ENCODE data around the gene RPA1.
A peak's percentile ranks its signal among the peaks of the same experiment; 100 is the strongest.
"Not testable (repeated sequence)": the region's sequence is repeated elsewhere in the genome, so short reads cannot be mapped to it uniquely, and the experiment has no call there.

Gene RPA1

DNA sequence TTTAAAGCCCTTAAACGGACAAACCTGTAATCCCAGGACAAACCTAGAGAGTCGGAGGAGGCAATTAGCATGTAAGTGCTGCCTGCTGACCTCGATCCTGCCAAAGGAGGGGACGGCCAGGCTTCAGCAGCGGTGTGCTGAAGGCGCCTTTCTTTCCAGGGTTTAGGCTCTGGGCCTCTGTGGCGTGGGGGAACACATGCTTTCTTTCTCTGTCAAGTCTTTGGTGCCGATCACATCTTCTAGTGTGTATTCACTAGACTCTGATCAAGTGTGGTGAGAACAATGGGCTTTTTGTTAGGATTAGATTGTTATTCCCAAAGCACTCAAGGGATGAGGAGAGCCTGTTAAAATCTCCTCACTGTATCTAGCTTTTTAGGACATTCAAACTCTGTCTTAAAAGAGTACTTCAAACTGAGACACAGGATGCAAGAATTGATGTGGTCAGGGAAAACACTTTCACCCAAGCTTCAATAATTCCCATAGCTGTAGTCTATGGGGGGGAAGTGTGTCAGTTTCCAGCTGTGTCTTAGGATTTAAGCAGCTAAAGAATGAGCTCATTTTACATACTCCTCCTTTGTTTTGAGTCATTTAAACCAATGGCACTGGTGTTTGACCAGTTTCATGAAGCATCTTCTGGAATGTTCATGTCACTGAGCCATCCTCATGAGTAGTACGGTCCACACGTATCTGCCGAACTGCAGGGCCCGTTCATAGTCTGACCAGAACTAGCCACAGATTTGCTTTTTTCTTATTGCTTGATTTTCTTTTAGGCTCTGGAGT lies 51.2 kb downstream of the RPA1 start:
- DNase-seq, result no peak

DNA sequence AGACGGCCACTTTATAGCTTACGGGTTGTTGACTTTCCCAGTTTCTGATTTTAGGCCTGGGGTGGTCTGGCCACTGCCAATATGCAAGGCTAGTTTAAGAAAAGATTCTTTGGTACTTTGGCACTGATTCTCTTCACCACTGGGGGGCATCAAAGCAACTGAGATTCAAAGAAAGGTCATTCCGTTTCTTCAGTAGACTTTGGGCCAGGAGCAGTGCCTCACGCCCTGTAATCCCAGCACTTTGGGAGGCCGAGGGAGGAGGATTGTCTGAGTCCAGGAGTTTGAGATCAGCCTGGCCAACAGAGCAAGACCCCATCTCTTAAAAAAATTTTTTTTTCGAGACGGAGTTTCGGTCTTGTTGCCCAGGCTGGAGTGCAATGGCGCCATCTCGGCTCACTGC lies 53.0 kb downstream of the RPA1 start:
- DNase-seq, result peak; percentile 61

DNA sequence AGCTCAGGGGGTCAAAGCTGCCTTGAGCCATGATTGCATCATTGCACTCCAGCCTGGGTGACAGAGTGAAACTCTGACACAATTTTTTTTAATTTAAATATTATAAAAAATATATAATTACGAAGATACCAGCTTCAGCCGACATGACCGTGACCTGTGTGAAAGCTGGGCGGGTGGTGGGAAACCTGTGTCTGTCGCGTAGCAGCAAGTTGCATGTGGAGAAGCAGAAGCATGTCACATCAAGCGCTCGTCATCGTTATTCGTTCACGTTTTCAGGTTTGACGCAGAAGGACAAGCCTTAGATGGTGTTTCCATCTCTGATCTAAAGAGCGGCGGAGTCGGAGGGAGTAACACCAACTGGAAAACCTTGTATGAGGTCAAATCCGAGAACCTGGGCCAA lies 53.7 kb downstream of the RPA1 start:
- DNase-seq, result no peak

DNA sequence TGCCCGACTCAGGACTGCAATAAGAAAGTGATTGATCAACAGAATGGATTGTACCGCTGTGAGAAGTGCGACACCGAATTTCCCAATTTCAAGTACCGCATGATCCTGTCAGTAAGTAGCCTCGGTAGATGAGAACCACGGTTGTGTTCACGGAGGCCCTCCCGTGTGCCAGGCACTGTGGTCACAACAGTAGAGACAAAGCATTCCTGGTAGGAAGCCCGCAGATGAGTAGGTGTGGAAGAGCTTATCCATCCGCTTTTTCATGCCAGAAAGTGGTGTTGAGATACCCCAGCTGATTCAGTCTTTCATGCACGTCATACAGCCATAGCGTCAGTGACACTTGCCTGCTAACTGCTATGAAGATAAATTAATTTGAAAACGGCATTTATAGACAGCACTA lies 58.9 kb downstream of the RPA1 start:
- DNase-seq, result no peak

DNA sequence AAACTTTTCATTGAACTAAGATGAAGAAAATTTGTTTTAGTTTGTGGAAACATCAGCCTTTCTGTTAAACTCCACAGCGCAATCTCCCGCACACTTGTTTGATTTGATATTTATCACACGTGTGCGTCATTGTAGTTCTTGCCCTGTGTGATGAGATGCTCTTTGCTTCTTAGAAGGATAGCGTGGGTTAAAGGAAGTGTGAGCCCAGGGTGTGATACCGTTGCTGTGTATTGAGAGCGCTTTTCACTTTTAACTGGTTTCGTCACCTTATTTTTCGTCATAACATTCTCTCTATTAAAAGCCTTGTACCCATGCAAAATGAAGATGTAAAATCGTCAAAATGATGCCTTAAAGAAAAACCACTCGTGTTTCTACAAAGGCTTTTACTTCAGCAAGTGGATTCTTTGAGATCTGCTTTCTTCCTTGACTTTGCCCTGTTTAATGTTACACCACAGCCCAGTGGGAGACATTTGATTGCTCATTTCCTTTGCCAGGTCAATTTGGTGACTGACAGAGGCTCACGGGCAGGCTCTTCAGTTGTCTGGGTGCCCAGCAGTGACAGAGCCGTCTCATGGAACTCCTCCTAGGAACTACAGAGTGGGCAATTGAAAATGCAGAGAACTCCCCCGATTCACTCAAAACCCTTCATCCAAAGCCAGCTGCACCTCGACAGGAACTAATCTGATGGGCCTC lies 61.1 kb downstream of the RPA1 start:
- DNase-seq, result no peak

DNA sequence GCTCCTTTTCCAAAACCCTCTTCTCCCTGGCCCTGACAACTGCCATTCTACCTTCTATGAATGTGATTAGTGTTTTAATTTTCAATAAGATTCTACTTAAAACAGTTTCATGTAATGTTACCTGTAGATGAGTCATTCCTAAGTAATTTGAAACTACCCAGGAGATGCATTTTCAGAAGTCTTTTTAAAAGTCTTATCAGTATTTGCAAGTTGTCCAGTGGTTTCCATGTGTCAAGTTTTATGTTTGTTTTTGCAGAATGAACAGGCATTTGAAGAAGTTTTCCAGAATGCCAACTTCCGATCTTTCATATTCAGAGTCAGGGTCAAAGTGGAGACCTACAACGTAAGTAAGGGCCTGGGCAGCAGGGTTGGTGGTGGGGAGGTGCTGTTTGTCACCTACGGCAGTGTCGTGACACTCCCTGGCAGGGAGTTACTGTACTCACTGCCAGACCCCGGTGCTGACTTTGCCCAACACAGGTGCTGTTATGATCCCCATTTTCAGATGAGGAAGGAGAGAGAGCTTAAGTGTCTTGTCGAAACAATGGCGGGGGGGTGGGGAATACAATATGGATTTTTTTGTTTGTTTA lies 65.0 kb downstream of the RPA1 start:
- DNase-seq, result no peak

DNA sequence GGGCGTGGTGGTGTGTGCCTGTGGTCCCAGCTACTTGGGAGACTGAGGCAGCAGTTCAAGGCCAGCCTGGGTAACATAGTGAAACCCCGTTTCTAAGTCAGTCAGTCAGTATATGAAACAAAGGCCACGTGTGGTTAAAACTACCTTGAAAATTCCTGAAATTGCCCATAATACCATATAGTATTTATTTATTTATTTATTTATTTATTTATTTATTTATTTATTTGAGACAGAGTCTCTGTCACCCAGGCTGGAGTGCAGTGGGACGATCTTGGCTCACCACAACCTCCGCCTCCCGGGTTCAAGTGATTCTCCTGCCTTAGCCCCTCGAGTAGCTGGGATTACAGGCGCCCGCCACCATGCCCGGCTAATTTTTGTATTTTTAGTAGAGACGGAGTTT lies 65.7 kb downstream of the RPA1 start:
- not testable (repeated sequence) for DNase-seq

DNA sequence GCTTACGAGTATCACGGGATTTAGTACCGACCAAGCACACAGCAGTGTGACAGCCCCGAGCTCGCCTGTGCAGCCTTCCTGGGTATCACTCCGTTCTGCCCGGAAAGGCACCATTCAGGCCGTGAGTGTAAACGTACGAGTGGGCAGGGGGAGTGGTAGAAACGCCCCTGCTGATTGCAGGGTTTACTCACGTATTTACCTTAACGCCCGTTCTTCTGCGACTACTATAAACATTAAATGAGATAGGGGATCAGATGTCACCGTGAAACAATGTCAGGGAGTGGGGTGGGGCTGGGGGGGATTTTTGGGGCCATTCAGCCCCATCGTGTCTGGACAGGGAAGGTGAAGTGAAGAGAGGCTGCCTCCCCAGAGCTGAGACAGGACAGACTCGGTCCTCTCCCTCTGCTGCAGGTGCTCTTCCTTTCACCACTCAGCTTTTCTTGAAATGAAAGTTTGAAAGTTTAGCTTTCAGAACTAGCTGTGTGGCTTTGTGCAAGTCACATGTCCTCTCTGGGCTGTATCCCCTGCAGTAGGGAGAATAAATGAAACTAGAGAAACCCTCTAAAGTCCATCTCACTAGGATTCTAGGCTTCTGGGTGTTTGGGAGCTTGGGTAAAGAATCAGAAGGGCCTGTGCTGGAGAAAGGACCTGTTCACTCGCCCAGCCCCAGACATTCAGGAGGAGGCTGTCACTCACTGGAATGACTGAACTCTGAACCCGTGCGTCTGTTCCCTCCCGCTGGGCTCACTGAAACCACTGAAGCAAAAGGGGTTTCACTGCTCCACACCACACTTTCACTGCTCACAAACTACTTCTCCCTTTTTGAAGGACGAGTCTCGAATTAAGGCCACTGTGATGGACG lies 66.7 kb downstream of the RPA1 start:
- no peak for DNase-seq

DNA sequence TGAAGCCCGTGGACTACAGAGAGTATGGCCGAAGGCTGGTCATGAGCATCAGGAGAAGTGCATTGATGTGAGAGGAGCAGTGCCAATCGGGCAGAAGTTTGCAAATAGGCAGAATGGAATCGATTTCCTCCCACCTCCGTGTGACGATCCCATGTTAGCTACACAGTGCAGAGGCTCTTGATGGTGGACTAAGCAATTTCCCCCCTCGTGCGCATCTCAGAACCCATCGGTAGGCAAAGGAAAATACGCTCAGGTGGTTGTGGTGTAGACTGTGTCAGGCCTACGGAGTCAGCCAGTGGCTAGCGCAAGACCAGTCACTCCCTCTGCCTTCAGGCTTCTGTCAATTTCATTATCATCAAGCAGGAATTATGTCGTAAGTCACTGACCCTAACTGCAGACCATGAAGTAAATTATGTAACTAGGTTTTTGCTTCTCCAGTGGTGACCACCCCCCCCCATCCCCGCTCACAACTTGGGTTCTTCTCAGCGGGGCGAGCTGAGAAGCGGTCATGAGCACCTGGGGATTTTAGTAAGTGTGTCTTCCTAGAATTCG lies 67.4 kb downstream of the RPA1 start:
- DNase-seq, result no peak

DNA sequence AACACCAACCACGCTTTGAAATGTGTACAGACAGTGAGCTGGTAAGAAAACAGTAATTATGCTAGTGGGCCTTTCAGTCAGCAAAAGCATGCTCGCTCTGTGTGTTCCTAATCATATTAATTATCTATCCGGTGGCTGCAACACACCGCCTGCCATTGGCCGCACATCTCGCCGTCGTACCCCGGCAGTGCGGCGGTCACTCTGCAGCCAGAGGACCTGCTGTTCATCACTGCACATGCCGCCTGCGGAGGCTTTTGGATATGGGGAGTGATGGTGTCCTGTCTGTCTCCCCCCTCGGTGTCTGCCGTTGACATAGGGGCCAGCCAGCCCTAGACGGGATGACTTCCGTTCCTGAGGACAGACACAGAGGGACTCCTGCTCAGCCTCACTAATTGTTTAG lies 68.5 kb downstream of the RPA1 start:
- no peak for DNase-seq

DNA sequence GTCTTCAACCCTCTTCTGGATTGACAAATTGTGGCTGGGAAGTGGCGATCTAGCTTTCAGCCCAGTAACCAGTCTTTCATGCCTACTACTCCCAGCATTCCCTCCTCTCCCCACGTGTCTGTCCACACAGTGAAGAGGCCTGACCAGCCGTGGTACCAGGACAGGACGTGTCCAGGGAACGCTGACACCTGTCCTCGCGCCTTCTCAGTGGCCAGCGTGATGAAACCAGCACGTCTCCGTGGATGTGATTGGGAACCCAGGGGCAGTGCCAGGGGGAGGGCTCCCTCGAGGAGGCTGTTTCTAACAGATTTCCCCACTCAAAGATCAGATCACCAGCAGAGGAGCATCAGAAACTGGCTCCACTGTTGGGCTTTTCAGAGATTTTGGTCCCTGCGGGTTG lies 69.1 kb downstream of the RPA1 start:
- DNase-seq, result no peak

DNA sequence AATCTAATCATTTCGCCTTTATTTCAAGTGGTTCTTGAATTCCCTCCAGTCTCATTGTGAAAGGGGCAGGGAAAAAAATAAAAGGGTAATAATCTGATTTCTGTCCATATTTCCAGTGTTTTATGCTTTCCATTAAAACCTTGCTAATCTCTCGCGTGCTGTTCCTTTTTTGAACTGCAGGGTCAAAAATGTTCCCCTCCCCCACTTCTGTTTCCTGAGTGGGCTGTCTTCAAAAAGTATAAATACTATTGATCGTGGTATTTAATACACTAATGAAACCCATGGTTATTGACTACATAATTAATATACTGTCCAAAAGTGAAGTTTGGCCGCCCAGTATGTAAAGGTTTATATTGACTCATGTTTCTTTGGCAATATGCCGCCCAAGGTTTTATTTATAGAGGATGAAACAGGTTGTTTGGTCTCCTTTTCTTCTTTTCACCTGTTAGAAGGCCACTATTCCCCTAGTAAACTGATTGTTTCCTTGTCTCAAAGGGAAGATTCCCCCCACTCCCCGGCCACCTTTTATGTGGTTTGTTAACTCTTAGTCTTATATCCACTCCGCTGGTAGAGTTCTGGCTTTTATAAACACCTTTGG lies 69.7 kb downstream of the RPA1 start:
- no peak for DNase-seq

DNA sequence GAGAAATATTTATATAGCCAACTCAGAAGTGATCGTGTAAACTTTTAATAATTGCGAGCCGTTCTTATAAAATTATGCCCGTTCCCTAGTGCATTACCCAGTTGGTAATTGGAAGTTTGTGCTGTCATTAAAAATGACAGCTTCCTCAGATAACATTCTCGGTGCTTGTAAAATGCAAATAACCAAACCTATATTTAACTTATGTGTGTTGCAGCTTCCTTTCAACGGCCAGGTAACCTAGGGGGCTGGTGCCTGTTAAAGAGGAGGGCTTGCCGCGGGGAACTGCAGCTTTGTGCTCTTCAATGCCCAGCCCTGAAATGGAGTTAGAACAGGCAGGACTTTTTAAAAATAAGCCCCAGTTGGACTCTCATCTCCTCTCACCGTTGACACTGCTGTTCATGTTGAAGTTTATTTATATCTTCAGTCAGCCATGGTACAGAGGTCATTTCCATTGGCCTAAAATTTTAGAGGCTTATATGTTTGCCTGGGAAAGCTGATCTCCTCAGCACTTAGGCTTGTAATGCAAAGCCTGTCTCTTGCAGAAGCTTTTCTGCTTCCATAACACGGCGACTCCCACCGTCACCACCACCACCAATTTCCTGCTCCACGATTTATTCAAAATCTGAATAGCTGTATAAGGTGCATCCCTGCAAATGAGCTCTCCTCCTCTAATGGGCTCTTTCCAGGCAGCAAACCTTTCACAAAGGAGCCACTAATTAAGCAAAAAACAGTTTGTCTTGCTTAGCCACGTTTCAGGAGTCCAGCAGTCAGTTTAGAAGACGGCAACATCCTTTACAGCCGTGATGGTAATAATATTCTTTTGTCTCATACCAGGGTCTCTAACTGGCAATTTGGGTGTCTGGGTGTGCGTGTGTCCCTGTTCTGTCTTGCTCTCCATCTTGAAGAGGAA lies 74.7 kb downstream of the RPA1 start:
- no peak for DNase-seq

DNA sequence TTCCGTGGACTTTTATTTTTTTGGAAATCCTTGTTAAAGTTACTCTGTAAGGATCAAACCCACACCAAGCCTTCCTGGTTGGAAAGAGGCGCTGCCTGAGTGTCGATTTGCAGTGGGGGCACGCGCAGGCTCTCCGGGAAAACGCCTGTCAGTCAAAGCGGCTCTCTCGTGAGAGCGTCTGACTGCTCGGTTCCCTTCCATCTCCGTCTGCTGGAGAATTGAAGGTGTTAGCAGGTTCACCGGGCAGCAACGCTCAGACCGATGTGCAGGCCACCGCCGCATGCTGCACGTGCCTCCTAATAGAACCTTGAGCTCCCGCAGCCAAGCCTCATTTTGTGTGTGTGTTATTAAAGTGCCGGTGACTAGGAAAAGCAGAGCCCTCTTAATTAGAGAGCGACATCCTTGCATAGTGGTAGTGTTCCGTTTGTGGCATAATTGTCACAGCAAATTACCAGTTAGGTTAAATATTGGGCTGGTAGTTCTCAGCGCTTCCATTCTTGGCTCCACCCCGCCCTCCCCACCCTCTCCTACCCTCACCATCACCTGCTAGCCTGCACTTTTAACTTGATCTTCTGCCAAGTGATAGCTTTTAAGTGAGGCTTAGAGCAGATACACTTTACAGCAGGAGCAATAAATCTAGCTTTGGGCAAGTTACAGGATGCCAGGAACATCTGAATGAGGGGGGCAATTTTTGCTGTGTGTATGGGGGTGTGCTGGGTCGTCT lies 75.5 kb downstream of the RPA1 start:
- DNase-seq, result peak; percentile 77

DNA sequence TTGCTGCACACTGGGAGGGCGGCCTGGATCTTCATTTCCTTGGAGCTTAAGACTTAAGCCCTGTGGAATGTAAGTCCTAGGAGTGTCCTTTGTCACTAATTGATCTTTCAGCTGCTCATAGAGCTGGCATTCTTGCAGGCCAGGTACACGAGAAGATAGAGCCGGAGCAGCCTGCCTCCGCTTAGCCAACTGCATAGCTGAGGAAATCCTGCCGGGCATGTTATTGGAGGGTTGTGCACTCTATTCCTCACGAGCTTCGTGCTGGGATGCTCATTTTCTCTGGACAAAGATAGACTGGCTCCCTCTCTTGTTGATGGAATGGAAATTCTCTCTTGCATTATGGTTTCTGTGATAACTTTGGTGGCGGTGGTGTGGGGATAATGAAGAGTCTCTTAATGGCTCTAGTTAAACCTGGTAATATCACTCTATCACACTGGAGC lies 76.9 kb downstream of the RPA1 start:
- no peak for DNase-seq

DNA sequence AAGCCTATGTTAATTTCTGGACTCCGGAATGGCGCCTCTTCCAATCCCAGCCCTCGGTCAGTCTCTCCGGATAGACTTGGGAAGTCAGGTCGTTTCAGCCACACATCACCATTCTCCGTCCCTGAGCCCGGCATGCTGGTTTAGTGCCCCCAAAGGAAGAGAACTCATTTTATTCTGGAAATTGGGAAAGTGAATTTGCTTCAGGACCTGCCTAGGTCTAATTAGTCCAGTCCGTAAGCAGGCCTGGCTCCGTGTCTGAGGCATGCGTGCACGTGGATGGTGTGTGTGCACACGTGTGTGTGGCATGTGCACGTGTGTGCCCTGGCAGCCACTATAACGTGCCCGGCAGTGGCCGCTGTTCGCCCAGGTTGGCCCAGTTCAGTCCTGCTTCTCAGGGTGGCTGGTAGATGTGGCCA lies 77.4 kb downstream of the RPA1 start:
- DNase-seq, result no peak

DNA sequence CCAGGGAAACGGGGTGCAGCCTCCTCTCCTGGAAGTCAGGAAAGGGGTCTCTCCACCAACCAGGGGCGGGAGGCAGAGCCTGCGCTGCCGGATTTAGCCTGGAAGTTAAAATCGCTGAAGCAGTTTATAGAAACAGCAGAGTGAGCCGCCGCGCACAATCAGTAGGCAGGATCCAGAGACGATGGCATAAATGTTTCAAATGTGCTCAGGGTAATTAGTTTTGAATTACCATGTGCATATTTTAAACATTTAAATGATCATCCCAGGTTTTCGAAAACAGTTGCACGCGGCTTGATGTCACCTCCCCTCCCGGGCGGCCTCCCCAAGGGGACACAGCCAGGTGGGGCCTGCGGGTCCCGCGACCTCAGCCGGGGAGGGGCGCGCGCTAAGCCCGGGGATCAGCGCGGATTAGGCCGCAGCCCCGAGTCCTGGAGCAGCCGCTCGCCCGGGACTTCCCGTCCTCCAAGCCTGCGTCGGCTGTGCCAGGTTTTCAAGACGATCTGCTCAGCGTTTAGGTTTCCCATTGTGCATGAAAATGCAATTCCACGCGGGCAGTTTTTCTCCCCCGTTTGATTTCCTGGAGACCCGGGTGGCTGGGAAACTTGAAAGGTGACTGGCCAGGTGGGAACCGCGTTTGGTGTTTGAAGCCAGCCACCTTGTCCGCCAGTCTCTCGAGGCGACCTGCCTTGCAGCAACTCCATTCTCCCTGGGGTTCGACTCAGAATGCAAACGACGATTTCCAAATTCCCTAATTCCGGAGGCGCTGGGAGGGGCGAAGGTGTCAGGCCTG lies 78.3 kb downstream of the RPA1 start:
- no peak for DNase-seq

DNA sequence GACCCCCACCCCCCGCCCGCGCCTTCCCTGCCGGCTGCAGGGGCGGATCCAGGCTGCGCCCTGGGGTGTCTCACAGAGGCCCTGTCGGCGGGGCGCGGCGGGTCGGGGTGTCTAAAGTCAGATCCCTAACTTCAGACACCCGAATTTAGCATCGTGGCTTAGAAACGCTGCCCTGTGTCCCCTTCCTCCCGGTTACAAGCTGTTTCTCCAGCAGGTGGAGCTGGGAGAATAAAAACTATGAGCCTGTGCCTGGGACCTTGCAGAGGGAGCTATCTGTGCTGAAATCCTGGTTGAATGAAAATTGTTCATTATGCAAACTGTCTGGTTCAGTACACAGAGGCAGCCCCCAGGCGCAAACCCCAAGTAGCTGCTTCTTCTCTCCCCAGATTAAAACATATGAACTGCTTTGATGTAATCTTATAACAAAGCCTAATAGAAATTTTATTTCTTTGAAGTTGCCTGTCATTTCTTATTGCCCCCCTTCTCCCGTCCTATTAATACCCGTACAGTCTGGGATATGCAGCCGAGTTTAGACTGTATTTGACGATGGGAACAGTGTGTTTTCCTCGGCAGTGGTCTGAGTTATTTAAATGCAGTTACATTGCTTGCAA lies 79.0 kb downstream of the RPA1 start:
- peak; percentile 90 for DNase-seq

DNA sequence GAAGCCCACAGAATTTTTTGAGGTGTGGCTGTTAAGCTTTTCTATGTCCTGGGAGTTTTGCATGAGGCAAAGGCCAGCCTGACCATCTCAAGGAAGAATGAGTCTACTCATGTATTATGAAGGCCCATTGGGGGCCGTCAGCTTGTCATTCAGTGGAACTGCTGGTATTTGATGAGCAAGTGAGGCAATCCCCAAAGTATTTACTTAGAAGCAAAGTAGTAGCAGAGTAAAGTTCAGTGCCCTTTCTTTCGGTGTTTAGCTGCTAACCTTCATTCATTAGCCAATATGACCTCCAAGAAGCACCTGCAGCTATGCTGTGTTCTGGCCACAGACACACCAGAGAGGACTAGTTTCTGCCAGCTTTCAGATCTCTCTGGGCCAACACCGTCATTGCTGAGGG lies 80.2 kb downstream of the RPA1 start:
- no peak for DNase-seq
